ENCODE results near the gene FARS2.

The FARS2 gene

DNA sequence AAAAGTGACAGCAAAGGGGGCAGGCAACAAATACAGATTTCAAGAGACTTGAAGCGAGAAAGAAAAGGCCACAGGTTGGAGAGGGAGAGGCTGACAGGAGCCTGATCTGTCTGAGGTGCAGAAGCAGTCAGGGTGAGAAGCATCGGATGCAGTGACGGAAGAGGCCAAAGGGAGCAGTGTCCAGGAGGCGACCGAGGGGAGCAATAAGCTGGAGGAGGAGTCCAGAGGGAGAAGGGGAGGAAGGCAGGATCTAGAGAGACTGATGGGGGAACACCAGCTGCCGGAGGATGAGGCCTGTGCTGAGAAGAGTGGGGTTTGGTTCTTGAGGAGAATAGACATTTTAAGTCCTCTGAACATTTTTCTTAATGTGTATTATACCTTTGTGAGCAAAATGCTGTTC is 23.8 kb downstream of the FARS2 start:
- FAIRE-seq: no peak
- no peak for DNase-seq (ENCODE audit: insufficient read length, low spot score)

DNA sequence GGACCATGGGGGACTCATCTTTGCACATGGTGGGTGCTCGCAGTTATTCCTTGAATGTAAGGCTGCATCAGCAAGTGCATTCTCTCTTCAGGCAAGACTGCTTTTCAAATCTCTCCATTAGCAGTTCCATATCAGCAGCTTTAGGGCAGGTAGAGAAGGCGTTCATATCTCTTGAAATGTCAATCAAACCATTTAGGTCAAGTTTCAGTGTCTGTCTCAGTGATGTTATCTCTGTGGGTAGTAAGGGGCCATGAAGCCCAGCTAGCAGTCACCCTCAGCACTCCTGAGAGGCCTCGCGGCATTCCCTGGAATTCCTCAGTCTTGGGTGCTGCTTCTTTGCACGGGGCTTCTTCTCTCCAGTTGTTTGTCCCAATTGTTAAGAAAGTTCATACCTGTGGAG is 24.2 kb downstream of the FARS2 start:
- FAIRE-seq: no peak
- no peak for DNase-seq (ENCODE audit: insufficient read length, low spot score)

- FAIRE-seq: peak; percentile 74
- no peak for DNase-seq (ENCODE audit: insufficient read length, low spot score)
These were observed 25.5 kb downstream of the FARS2 start for GRCh38 chr6:5286780-5287179.

DNA sequence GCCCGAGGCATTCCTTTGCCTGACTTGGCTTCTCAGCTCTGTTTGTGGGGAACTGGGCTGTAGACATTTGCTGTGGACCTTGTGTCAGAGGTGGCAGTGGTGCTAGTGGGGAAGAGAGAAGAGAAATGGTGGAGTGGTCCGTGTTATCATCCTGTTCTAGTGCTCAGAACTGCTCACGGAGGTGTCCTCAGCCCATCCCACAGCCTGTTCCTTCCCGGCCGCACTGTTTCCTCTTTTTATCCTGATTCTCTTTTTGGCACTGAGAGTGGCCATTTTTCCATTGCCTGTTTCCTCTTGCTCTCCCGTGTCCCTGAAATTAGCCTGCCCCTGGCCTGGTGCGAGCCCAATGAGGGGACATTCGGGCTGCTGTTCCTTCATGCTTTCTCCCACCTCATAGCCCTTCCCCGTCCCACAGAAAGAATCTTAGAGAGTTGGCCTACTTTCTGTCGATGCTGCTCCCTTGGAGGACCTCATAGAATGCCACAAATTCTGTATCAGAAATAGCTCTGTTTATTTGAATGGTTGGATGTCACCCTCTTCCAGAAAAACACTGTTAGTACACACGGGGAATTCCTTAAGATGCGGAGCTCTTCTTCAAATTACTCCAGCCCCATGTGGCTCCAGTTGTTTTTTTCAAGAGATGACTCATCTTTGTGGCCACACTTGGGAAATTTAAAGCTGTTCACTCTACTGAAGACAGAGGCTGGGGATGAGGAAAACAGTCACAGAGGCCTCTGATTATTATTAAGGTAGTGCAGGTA is 26.1 kb downstream of the FARS2 start:
- no peak for FAIRE-seq
- no peak for DNase-seq (ENCODE audit: insufficient read length, low spot score)

DNA sequence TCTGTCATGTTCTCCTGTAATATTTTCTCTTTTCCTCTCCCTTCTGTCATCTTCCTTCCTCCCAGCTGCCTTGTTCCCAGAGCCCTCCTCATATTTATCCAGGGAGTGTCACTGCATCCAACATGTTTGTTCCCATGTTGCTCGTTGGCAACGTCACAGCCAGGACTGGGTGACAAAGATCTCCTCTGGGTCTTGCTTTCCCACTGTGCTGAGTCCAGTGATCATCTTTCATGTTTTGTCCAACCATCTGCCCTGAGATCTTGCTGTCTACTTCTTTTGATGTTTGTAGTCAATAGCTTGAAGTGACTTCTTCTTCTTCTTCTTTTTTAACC is 26.6 kb downstream of the FARS2 start:
- no peak for FAIRE-seq

GRCh38 chr6:5290097-5290496 is 28.8 kb downstream of the FARS2 start:
- FAIRE-seq (no peak), DNase-seq (ENCODE audit: insufficient read length, low spot score) (no peak)

More for the DNA sequence above, 26.6 kb downstream of the FARS2 start:
- DNase-seq (ENCODE audit: insufficient read length, low spot score): no peak

GRCh38 chr6:5290500-5290899 is 29.2 kb downstream of the FARS2 start:
- FAIRE-seq: no peak

DNA sequence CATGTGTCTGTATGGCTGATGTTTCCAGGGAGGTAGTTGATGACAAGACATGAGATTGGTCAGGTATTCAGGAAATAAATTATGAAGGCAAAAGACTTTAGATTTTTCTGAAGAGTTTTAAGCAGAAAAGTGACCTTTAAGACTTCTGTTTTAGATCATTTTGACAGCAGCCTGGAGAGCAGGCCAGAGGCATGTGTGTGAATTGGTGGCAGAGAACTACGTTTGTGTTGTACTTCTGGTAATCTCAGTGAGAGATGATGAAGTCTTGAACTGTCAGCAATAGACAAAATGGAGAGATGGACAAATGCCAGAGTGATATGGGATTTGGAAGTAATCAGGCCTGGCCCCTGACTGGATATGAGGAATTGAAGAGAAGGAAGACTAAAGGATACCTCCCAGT is 30.8 kb downstream of the FARS2 start:
- FAIRE-seq (no peak), DNase-seq (ENCODE audit: insufficient read length, low spot score) (no peak)

More at GRCh38 chr6:5290500-5290899, 29.2 kb downstream of the FARS2 start:
- DNase-seq (ENCODE audit: insufficient read length, low spot score): no peak

DNA sequence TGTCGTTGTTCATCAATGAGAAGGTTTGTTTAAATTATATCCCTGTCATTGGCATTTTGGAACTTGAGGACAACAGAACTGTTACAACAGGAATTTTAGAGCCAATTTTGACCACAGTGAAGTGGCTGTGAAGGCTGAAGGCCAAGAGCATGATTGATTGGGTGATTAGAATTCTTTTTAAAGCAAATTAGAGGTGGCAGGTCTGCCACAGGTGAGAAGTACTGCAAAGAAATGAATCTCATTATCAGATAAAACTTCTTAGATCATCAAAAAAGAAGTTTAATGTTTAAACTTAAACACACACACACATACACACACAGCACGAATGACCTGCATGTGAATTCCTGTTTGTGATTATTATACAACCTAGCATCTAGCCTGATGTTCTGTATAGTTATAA is 32.4 kb downstream of the FARS2 start:
- FAIRE-seq: no peak
- no peak for DNase-seq (ENCODE audit: insufficient read length, low spot score)

DNA sequence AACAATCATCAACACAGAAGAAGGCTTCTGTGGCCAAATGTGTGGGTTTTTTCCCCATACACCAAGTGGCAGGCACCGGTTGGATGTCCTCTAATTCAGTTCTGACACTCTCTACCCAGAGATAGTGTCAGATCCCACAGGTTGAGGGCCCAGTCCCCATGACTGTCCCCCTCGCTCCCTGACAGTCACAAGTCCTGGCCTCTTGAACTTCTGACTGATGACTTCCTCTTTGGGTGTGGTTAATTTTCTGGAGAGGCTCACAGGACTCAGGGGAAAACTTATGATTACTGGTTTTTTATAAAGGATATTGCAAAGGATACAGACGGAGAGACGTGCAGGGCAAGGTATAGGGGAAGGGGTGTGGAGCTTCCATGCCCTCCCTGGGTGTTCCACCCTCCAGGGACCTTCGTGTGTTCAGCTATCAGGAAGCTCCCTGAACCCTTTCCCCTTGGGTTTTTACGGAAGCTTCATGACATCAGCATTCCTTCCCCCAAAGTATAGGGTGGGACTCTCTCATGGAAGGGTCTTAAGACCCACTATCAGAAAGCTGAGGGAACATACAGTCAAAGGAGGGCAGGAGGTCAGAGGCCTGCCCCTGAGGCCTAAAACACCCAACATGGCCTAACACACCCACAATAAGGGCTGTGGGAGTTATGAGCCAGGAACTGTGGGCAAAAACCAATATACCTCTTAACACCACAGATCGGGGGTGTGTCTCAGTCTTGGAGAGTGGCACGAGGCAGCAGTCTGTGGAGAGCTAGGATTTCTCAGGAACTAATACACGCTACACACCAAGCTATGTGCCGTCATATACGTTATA is 33.3 kb downstream of the FARS2 start:
- DNase-seq (ENCODE audit: insufficient read length, low spot score): no peak
- FAIRE-seq: no peak

DNA sequence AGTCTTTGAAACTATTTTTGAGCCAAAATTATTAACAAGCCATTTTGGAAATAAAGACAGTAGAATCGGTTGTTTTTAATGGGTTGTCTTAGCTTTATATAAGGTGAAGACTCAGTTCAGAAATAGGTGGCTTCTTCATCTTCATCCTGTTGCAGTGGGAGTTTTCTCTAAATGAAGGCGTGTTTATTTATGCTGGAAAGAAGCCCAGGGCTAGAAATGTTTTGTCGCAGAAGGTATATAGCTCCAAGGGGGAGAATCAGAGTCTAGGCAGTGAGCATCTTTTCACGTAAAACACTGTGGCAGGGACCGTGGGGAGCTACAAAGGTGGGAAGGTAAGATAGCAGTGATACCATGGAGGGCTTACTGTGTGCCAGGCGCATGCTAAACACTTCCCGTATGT is 34.3 kb downstream of the FARS2 start:
- FAIRE-seq (no peak), DNase-seq (ENCODE audit: insufficient read length, low spot score) (no peak)

DNA sequence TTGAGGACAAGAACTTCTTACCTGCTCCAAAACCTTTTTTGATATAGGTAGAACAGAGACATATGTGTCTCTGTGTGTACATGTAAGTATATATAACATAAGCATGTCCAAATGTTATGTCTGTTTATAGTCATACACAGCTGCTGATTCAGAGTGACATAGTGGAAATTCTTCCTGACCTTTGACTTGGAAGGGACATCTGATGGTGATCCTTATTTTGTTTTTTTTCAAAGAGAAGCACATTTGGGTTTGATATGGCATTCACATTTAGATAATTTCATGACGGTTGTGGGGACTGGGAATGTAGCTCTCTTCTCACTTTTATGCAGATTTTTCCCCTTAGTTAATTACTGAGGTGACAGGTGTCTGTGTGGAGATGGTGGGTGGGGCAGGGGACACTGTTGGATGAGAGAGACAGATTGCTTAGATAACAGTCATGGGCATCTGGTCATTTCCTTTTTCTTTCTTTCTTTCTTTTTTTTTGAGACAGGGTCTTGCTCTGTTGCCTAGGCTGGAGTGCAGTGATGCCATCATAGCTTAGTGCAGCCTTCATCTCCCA is 39.0 kb downstream of the FARS2 start:
- FAIRE-seq: no peak
- no peak for DNase-seq (ENCODE audit: insufficient read length, low spot score)

DNA sequence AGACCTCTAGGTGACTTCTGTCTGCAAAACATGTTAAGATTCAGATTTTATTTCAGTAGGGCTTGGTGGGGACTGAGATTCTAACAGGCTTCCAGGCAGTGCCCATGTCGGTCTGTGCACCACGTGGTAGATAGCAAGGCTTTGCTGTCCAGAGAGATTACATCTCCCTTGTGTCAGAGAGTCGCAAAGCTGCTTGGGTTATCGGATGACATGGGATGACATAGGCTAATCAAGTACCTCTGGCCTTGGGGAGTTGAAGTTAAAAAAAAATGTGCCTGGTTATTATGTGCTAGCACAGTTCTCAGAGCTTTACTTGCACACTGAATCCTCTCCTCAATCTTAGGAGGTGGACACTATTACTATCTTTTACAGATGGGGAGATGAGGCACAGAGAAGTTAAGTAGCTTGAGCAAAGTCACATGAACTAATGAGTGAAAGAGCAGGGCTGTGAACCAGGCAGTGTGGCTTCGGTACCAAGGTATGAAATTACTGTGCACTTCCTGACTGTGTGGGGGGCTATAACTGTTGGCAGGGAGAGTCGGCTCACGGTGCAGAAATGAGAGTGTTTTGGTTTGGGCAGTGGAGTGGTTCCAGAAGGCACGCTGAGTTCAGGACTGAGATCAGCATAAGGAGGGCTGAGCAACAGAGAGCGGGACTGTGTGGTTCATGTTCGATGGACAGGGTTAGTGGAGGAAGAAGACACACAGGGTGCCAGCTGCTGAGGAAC is 41.1 kb downstream of the FARS2 start:
- FAIRE-seq: peak; percentile 90
- DNase-seq (ENCODE audit: insufficient read length, low spot score): peak; percentile 42

- DNase-seq (ENCODE audit: insufficient read length, low spot score): peak; percentile 38
- peak; percentile 92 for FAIRE-seq
These were observed 41.8 kb downstream of the FARS2 start for GRCh38 chr6:5302995-5303622.

DNA sequence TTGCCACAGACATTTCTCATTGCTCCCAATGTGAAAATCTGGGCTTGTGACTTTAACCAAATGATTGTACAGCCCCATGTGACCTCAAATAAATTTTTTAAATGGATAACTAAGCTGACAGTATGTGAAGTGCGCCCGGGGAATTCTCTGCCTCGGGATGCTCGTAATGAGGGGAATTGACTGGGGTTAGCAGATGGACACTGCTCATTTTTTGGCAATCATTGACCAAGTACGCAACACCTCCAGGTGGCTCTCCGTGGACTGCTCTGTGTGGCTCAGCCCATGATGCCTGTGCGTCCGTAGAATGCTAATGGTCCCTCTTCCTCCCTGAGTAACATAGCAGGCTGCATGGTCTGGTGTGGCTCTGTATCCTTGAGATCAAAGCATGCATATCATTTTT is 42.4 kb downstream of the FARS2 start:
- DNase-seq (ENCODE audit: insufficient read length, low spot score) (no peak), FAIRE-seq (no peak)

DNA sequence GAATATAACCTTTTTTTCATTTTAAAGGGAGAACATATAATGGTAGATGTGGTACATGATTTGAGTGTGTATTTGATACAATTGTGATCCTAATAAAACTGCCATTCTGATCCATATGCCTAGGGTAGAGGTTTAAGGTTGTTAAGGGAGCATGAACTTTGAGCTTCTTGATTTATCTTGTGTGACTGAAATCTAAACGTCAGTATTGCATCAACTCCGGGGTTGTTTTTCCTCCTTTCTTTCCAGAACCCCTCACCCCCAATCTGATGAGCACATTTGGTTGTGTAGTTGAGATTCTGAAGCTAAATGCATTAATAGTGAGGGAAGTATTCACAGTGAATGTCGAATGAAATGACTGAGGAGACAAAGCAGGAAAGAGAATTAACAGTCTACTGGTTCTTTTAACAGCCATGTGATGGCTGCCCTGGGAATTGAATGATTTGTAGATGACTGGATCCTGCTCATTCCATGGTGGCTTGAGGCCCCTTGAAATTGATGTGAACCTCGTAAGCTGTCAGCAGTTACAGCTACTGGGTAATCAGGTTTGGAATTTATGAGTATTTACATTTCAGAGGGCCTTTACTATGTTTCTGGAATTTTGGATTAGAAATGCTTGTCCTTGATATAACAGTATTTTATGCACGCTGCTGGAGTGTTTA is 44.8 kb downstream of the FARS2 start:
- no peak for DNase-seq (ENCODE audit: insufficient read length, low spot score)
- FAIRE-seq: no peak

DNA sequence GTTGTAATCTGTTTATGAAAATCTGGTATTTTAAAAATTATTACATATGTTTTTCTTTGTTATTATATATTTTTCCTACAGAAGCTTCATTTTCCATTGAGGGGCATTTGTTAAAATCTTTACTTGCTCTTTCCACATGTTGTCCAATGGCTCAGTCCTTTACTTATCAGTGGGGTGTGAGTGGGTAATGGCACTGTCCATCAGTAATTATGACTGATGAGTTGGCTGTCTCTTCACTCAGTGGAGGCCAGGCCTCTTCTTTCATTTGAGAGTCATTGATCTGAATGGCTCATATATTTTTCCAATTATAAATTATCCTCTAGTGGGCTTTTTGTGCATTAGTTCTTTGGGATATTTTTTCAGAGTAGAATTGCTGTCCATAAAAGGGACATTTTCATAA is 45.7 kb downstream of the FARS2 start:
- FAIRE-seq (no peak), DNase-seq (ENCODE audit: insufficient read length, low spot score) (no peak)

- FAIRE-seq (no peak), DNase-seq (ENCODE audit: insufficient read length, low spot score) (no peak)
These were observed 46.8 kb downstream of the FARS2 start for GRCh38 chr6:5308066-5308465.

GRCh38 chr6:5314191-5314865 is 53.0 kb downstream of the FARS2 start:
- peak; percentile 95 for FAIRE-seq

DNA sequence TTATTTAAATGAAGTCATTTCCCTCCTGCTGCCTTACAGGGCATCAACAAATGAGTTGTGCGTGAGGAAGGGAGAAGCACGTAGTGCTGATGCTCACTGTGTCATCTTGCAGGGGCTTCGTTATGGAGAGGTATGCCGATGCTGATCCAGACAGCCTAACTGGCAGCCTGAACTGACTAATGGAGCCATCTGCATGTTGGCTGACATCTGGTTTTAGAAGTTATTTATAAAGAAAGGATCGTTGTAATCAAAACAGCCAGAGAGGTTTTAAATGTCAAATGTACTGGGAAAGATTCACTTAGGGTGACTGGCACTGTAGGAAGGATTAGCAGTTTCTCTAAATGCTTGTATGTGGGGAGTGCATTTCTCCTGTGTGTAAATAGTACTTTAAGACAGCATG is 54.6 kb downstream of the FARS2 start:
- FAIRE-seq: no peak

More at GRCh38 chr6:5314191-5314865, 53.0 kb downstream of the FARS2 start:
- DNase-seq (ENCODE audit: insufficient read length, low spot score): no peak

More for the DNA sequence above, 54.6 kb downstream of the FARS2 start:
- DNase-seq (ENCODE audit: insufficient read length, low spot score): no peak

Measured in GM19239 (cell line).